Smooth muscle cell (in vitro differentiated cells): Measurements from ENCODE around the gene GAK. TPM values are rescaled to one million over a fixed set of nuclear protein-coding genes. Genes with fewer than 3 reads are reported as not detected.

Experiments used
- DNase-seq: peaks from one replicate; lab custom pipeline; 2025; ENCODE audit not compliant: unreplicated experiment; lab: John Stamatoyannopoulos, UW
- H2AFZ ChIP-seq: fragments of 200-600 bp; sonication (generic); 2 replicates; pipeline ENCODE4 v1.6.0; 2016; ENCODE audit warnings: antibody characterized with exemption, low read depth, mild to moderate bottlenecking
- H3F3A ChIP-seq: fragments of 200-600 bp; sonication (generic); 2 replicates; pipeline ENCODE4 v1.6.0; 2017; ENCODE audit warnings: antibody characterized with exemption, low read depth
- H3K27ac ChIP-seq: fragments of 200-600 bp; sonication (generic); 2 replicates; pipeline ENCODE4 v1.5.1; 2016; ENCODE audit warnings: low read depth, mild to moderate bottlenecking
- H3K27me3 ChIP-seq: fragments of 200-600 bp; sonication (generic); 2 replicates; pipeline ENCODE4 v1.6.1; 2016; ENCODE audit warnings: low read depth, mild to moderate bottlenecking
- H3K36me3 ChIP-seq: fragments of 200-600 bp; sonication (generic); 2 replicates; pipeline ENCODE4 v1.5.1; 2016; ENCODE audit warnings: low read depth
- H3K4me1 ChIP-seq: fragments of 200-600 bp; sonication (generic); 2 replicates; pipeline ENCODE4 v1.5.1; 2016; ENCODE audit warnings: low read depth
- H3K4me2 ChIP-seq: fragments of 200-600 bp; sonication (generic); 2 replicates; pipeline ENCODE4 v1.6.0; 2016; ENCODE audit warnings: mild to moderate bottlenecking
- H3K4me3 ChIP-seq: fragments of 200-600 bp; sonication (generic); 2 replicates; pipeline ENCODE4 v1.5.1; 2016; ENCODE audit warnings: mild to moderate bottlenecking
- H3K79me2 ChIP-seq: fragments of 200-600 bp; sonication (generic); 2 replicates; pipeline ENCODE4 v1.6.0; 2016; ENCODE audit warnings: low read depth, mild to moderate bottlenecking
- H3K9ac ChIP-seq: fragments of 200-600 bp; sonication (generic); 2 replicates; pipeline ENCODE4 v1.6.0; 2016; ENCODE audit warnings: low read depth
- H3K9me3 ChIP-seq: fragments of 200-600 bp; sonication (generic); replicated peaks from 2 replicates; pipeline ENCODE4 v1.5.1; 2016; ENCODE audit warnings: low read depth
- H4K20me1 ChIP-seq: fragments of 200-600 bp; sonication (generic); 2 replicates; pipeline ENCODE4 v1.6.0; 2016; ENCODE audit warnings: low read depth
- WGBS: methylation state at CpG from one replicate; pipeline ENCODE4 v1.1.7; 2016; ENCODE audit warnings: low lambda C conversion rate; 5-methylcytosine and 5-hydroxymethylcytosine counted together
- polyA plus RNA-seq: library from polyadenylated mRNA; unstranded; fragments of >200 nt; fragmentation: Nextera tagmentation; extraction: Ambion mirVana; gene quantifications from 2 replicates; pipeline ENCODE4 v1.2.1, GENCODE V29; 2016
- total RNA-seq: library from RNA; depleted of rRNA; stranded (reverse); fragments of >200 nt; gene quantifications from 2 replicates; pipeline ENCODE4 v1.2.3, GENCODE V29; 2014
- TF ChIP-seq, protein P1 (sequence below): fragments of 200-600 bp; sonication (generic); IDR thresholded peaks from 2 replicates; pipeline ENCODE4 v1.5.1; 2017; ENCODE audit warnings: borderline replicate concordance, mild to moderate bottlenecking, antibody characterized with exemption; ENCODE audit not compliant: insufficient read depth, poor library complexity, severe bottlenecking

The GAK gene
- total and polyA plus RNA-seq, 2 experiments from 2014 or later: 56.2 to 85.4 TPM

- Histone ChIP-seq H3K27me3 (no peaks in the 10 kb centered on the region), H3F3A (no peaks in the 10 kb centered on the region), H2AFZ (no peak overlapping the region), H3K4me3 (no peak overlapping the region), H3K9ac (no peak overlapping the region), H3K4me1 (no peaks in the 10 kb centered on the region), H3K27ac (no peak overlapping the region), H3K36me3 (no peaks in the 10 kb centered on the region), H3K79me2 (no peaks in the 10 kb centered on the region), H4K20me1 (no peaks in the 10 kb centered on the region), H3K4me2 (no peak overlapping the region), H3K9me3 (no peaks in the 10 kb centered on the region)
- TF ChIP-seq, protein P1, sequence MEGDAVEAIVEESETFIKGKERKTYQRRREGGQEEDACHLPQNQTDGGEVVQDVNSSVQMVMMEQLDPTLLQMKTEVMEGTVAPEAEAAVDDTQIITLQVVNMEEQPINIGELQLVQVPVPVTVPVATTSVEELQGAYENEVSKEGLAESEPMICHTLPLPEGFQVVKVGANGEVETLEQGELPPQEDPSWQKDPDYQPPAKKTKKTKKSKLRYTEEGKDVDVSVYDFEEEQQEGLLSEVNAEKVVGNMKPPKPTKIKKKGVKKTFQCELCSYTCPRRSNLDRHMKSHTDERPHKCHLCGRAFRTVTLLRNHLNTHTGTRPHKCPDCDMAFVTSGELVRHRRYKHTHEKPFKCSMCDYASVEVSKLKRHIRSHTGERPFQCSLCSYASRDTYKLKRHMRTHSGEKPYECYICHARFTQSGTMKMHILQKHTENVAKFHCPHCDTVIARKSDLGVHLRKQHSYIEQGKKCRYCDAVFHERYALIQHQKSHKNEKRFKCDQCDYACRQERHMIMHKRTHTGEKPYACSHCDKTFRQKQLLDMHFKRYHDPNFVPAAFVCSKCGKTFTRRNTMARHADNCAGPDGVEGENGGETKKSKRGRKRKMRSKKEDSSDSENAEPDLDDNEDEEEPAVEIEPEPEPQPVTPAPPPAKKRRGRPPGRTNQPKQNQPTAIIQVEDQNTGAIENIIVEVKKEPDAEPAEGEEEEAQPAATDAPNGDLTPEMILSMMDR: no peak
- 90% methylated on average over 17 of the region's 17 CpGs for WGBS
- DNase-seq: no peak
Measured at GRCh38 chr4:958696-959337, 26.7 kb upstream of the GAK start.

- 97% methylated on average over 17 of the region's 17 CpGs for WGBS
- H3K9ac ChIP-seq: no peak overlapping the region
- H2AFZ ChIP-seq: no peak overlapping the region
- H3K36me3 ChIP-seq: no peaks in the 10 kb centered on the region
- H3K27ac ChIP-seq: no peak overlapping the region
- no peaks in the 10 kb centered on the region for H3F3A ChIP-seq
- TF ChIP-seq, protein P1: no peak
- no peaks in the 10 kb centered on the region for H3K9me3 ChIP-seq
- H3K4me2 ChIP-seq: no peak overlapping the region
- no peaks in the 10 kb centered on the region for H3K4me1 ChIP-seq
- H3K79me2 ChIP-seq: no peaks in the 10 kb centered on the region
- no peaks in the 10 kb centered on the region for H3K27me3 ChIP-seq
- H3K4me3 ChIP-seq: no peak overlapping the region
- no peak for DNase-seq
- H4K20me1 ChIP-seq: no peaks in the 10 kb centered on the region
Measured at GRCh38 chr4:958314-958665, 26.2 kb upstream of the GAK start.

DNA sequence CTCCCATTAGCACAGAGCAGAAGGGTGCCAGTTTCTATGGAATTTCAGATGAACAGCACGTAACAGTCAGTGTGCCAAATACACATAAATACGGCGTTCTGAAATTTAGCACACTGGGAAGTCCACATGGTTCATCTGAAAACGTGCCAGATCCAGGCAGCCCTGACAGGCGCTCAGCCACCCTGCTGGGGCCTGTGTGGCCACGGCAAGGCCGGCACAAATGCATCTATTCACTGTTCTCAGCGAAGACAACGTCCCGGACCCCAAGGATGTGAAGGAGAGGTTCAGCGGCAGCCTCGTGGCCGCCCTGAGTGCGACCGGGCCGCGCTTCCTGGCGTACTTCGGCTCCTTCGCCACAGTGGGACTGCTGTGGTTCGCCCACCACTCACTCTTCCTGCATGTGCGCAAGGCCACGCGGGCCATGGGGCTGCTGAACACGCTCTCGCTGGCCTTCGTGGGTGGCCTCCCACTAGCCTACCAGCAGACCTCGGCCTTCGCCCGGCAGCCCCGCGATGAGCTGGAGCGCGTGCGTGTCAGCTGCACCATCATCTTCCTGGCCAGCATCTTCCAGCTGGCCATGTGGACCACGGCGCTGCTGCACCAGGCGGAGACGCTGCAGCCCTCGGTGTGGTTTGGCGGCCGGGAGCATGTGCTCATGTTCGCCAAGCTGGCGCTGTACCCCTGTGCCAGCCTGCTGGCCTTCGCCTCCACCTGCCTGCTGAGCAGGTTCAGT is 25.6 kb upstream of the GAK start:
- no peak overlapping the region for H3K9ac ChIP-seq
- H3K27me3 ChIP-seq: no peaks in the 10 kb centered on the region
- no peak overlapping the region for H2AFZ ChIP-seq
- 96% methylated on average over 45 of the region's 45 CpGs for WGBS
- DNase-seq: no peak
- H3K4me2 ChIP-seq: no peak overlapping the region
- H3K79me2 ChIP-seq: no peaks in the 10 kb centered on the region
- no peak overlapping the region for H3K4me3 ChIP-seq
- no peaks in the 10 kb centered on the region for H3K9me3 ChIP-seq
- H4K20me1 ChIP-seq: no peaks in the 10 kb centered on the region
- H3K36me3 ChIP-seq: no peaks in the 10 kb centered on the region
- TF ChIP-seq, protein P1: no peak
- H3K27ac ChIP-seq: no peak overlapping the region
- no peaks in the 10 kb centered on the region for H3F3A ChIP-seq
- H3K4me1 ChIP-seq: no peaks in the 10 kb centered on the region

DNA sequence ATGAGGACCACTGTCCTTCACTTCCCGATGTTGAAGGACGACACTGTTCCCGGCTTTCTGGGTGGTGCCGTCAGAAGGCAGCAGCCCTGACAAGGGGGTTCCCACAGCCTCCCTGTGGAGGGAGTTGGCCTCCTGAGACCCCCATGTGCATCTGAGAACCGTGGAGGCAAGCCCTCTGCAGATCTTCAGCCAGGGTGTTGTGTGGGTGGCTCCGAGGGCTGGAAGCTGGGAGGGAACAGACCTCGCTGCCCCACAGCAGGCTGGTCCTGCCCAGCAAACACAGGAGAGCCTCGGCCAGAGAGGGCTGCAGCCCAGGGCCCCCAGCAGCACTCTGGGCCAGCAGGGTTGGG is 25.1 kb upstream of the GAK start:
- no peak for DNase-seq
- Histone ChIP-seq H3K9me3 (no peaks in the 10 kb centered on the region), H3K36me3 (no peaks in the 10 kb centered on the region), H3K4me3 (no peak overlapping the region), H3K4me2 (no peak overlapping the region), H3K27me3 (no peaks in the 10 kb centered on the region), H3K9ac (no peak overlapping the region), H3F3A (no peaks in the 10 kb centered on the region), H3K79me2 (no peaks in the 10 kb centered on the region), H3K4me1 (no peaks in the 10 kb centered on the region), H3K27ac (no peak overlapping the region), H2AFZ (no peak overlapping the region), H4K20me1 (no peaks in the 10 kb centered on the region)
- 90% methylated on average over 7 of the region's 8 CpGs for WGBS
- TF ChIP-seq, protein P1: no peak
